ENCODE results near the gene GRIP1.

DNA sequence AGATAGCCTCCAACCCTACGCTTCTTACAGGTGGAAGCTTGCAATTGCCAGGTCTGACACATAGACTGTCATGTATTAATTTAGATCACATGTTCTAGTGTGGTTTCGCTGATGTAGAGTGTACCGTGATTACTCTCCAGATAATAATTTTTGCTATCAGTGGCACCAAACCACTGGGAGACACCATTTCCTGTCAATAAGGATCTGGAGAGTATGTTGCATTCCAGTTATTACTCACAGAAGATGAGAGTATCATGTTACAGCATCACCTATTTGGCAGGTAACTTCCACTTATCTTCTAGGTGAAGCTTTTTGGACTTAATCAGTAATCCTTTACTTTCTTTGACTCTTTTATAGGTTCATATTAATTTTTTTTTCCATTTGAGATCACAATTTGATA lies 229.3 kb downstream of the GRIP1 start:
- TF ChIP-seq POLR2A (IDR thresholded peaks at IDR 0.05; ENCODE audit: low read depth, low read length) = no peak
- TF ChIP-seq POLR2AphosphoS5 (IDR thresholded peaks at IDR 0.05; ENCODE audit: low read depth, low read length) = no peak
- no peak for TF ChIP-seq TAF1 (IDR thresholded peaks at IDR 0.05; ENCODE audit: low read depth, low read length)
- no peak for TF ChIP-seq SPI1 (IDR thresholded peaks at IDR 0.05; ENCODE audit: low read depth, low read length)
- no peak for TF ChIP-seq PAX5 (IDR thresholded peaks at IDR 0.05; ENCODE audit: insufficient read depth, low read length, severe bottlenecking)

All from GM12891 (cell line).